Gastrocnemius medialis (tissue), 4 donors: ENCODE data around the gene AGPAT3. TPM values are rescaled to one million over a fixed set of nuclear protein-coding genes. Genes with fewer than 3 reads are reported as not detected.

Experiments
- ATAC-seq, 2 donors: fragments of 150-250 bp; one replicate each; pipeline ENCODE4 v1.9.1; 2016
- DNase-seq, 2 donors: peaks; one replicate each; pipeline ENCODE4 v3.0.0-alpha.2; 2019
- H3K27ac ChIP-seq, 4 donors: fragments of 200-600 bp; sonication (generic); 1 replicate in 1 of 4; 2 replicates in 3 of 4; pipeline ENCODE4 v1.5.1; 2016 to 2018; ENCODE audit warnings: mild to moderate bottlenecking in 2 of 4, moderate library complexity in 1 of 4
- H3K27me3 ChIP-seq, 3 donors: fragments of 200-600 bp; sonication (generic) in 2 of 3; 1 replicate in 1 of 3; 2 replicates in 2 of 3; pipeline versions ENCODE4 v1.5.1 to v1.6.0; 2016 to 2019; ENCODE audit warnings: mild to moderate bottlenecking in 1 of 3, moderate library complexity in 1 of 3
- H3K36me3 ChIP-seq, 2 donors: fragments of 200-600 bp; sonication (generic) in 1 of 2; one replicate each; pipeline ENCODE4 v1.5.1; 2017 to 2018
- H3K4me1 ChIP-seq, 2 donors: fragments of 200-600 bp; sonication (generic) in 1 of 2; one replicate each; pipeline ENCODE4 v1.5.1; 2016 to 2017; ENCODE audit warnings: mild to moderate bottlenecking in 2 of 2
- H3K4me3 ChIP-seq, 4 donors: fragments of 200-600 bp; sonication (generic) in 3 of 4; 1 replicate in 1 of 4; 2 replicates in 3 of 4; pipeline ENCODE4 v1.5.1; 2016 to 2019; ENCODE audit warnings: mild to moderate bottlenecking in 2 of 4
- H3K9me3 ChIP-seq, 3 donors: fragments of 200-600 bp; sonication (generic) in 2 of 3; 1 replicate in 1 of 3; 2 replicates in 2 of 3; pipeline ENCODE4 v1.5.1; 2016 to 2019
- POLR2A ChIP-seq, 2 donors: fragments of 450-650 bp; IDR thresholded peaks; one replicate each; pipeline ENCODE4 v1.6.1; 2017; ENCODE audit warnings: antibody characterized with exemption in 2 of 2, mild to moderate bottlenecking in 2 of 2, moderate library complexity in 2 of 2
- in situ Hi-C, 4 donors: fragments of 200-750 bp; cut with MboI; loops; one replicate each; pipeline versions ENCODE4 v1.15.0 to v1.8.0; 2017; ENCODE audit warnings: low sequenced_read_pairs in 4 of 4
- intact Hi-C: fragments of 100-400 bp; cut with DNase I; formaldehyde crosslinking; loops from one replicate; pipeline ENCODE4 v1.15.1; 2023; ENCODE audit warnings: low total_unique reads
- total RNA-seq, 4 donors: library from RNA; depleted of rRNA; stranded (reverse); fragments of >200 nt; gene quantifications; one replicate each; pipeline versions ENCODE4 v1.1.0 to v1.2.3, GENCODE V29; 2016
- TF ChIP-seq, protein P1 (sequence below), 5 experiments: fragments of 450-650 bp in 3 of 5; fragments of 200-600 bp in 2 of 5; sonication (generic) in 2 of 5; IDR thresholded peaks in 4 of 5; conservative IDR thresholded peaks in 1 of 5; 1 replicate in 4 of 5; 2 replicates in 1 of 5; pipeline ENCODE4 v1.5.1; 2016 to 2019; ENCODE audit warnings: antibody characterized with exemption in 5 of 5, mild to moderate bottlenecking in 3 of 5, moderate library complexity in 3 of 5

The AGPAT3 gene
- total RNA-seq, 4 donors from 2014 or later = 44.2 to 102 (median 59.3) TPM

GRCh38 chr21:43832648-43833047, 32.4 kb upstream of the AGPAT3 start:
- Histone ChIP-seq H3K27ac (no peak overlapping the region), H3K4me1 (no peaks in the 10 kb centered on the region), H3K9me3 (no peaks in the 10 kb centered on the region), H3K27me3 (peaks cover 0 to 7% (median 0%) of the 10 kb centered on the region in 3 donors), H3K36me3 (no peaks in the 10 kb centered on the region), H3K4me3 (no peak overlapping the region)
- in situ Hi-C loops = loop anchor here in 1 of 4 donors (25.0 kb wide), 1 partner anchor 105 kb away; no protein-coding TSS in a partner anchor
- DNase-seq = no peak
- no peak for ATAC-seq
- intact Hi-C loops = no loop called here
- TF ChIP-seq POLR2A (IDR thresholded peaks at IDR 0.05) = no peak
- TF ChIP-seq, protein P1, sequence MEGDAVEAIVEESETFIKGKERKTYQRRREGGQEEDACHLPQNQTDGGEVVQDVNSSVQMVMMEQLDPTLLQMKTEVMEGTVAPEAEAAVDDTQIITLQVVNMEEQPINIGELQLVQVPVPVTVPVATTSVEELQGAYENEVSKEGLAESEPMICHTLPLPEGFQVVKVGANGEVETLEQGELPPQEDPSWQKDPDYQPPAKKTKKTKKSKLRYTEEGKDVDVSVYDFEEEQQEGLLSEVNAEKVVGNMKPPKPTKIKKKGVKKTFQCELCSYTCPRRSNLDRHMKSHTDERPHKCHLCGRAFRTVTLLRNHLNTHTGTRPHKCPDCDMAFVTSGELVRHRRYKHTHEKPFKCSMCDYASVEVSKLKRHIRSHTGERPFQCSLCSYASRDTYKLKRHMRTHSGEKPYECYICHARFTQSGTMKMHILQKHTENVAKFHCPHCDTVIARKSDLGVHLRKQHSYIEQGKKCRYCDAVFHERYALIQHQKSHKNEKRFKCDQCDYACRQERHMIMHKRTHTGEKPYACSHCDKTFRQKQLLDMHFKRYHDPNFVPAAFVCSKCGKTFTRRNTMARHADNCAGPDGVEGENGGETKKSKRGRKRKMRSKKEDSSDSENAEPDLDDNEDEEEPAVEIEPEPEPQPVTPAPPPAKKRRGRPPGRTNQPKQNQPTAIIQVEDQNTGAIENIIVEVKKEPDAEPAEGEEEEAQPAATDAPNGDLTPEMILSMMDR (IDR thresholded peaks at IDR 0.05 in 4 of 5, conservative IDR thresholded peaks at IDR 0.05 in 1 of 5) = no peak

GRCh38 chr21:43834146-43834905, 30.7 kb upstream of the AGPAT3 start:
- Histone ChIP-seq H3K4me1 (no peaks in the 10 kb centered on the region), H3K36me3 (no peaks in the 10 kb centered on the region), H3K27ac (no peak overlapping the region), H3K27me3 (peaks cover 0 to 7% (median 0%) of the 10 kb centered on the region in 3 donors), H3K9me3 (no peaks in the 10 kb centered on the region), H3K4me3 (no peak overlapping the region)
- in situ Hi-C loops = loop anchor here in 1 of 4 donors (25.0 kb wide), 1 partner anchor 103 kb away; no protein-coding TSS in a partner anchor
- TF ChIP-seq, protein P1 (IDR thresholded peaks at IDR 0.05 in 4 of 5, conservative IDR thresholded peaks at IDR 0.05 in 1 of 5) = no peak
- TF ChIP-seq POLR2A (IDR thresholded peaks at IDR 0.05) = no peak
- DNase-seq (no peak), ATAC-seq (no peak)
- intact Hi-C loops = no loop called here

- Histone ChIP-seq H3K27me3 (peaks cover 0 to 7% (median 0%) of the 10 kb centered on the region in 3 donors), H3K36me3 (no peaks in the 10 kb centered on the region), H3K27ac (no peak overlapping the region), H3K9me3 (no peaks in the 10 kb centered on the region), H3K4me3 (no peak overlapping the region), H3K4me1 (no peaks in the 10 kb centered on the region)
- in situ Hi-C loops (loop anchor here in 1 of 4 donors (25.0 kb wide), 1 partner anchor 102 kb away; no protein-coding TSS in a partner anchor), intact Hi-C loops (no loop called here)
- no peak for DNase-seq
- TF ChIP-seq, protein P1 (IDR thresholded peaks at IDR 0.05 in 4 of 5, conservative IDR thresholded peaks at IDR 0.05 in 1 of 5) = no peak
- TF ChIP-seq POLR2A (IDR thresholded peaks at IDR 0.05) = no peak
- no peak for ATAC-seq
Observed at GRCh38 chr21:43835050-43835449, 30.0 kb upstream of the AGPAT3 start.

- no peaks in the 10 kb centered on the region for H3K9me3 ChIP-seq
- intact Hi-C loops = no loop called here
- no peaks in the 10 kb centered on the region for H3K36me3 ChIP-seq
- no peaks in the 10 kb centered on the region for H3K4me1 ChIP-seq
- DNase-seq (no peak), ATAC-seq (no peak)
- peaks cover 0 to 3% (median 0%) of the 10 kb centered on the region in 3 donors for H3K27me3 ChIP-seq
- in situ Hi-C loops = loop anchor here in 1 of 4 donors (25.0 kb wide), 1 partner anchor 101 kb away; no protein-coding TSS in a partner anchor
- no peak for TF ChIP-seq POLR2A (IDR thresholded peaks at IDR 0.05)
- TF ChIP-seq, protein P1 (IDR thresholded peaks at IDR 0.05 in 4 of 5, conservative IDR thresholded peaks at IDR 0.05 in 1 of 5) = no peak
- no peak overlapping the region for H3K4me3 ChIP-seq
- no peak overlapping the region for H3K27ac ChIP-seq
Observed at GRCh38 chr21:43835861-43836260, 29.2 kb upstream of the AGPAT3 start.
